Umbilical cord (tissue), 2 donors: Measurements from ENCODE around the gene ACTL10. TPM values are rescaled to one million over a fixed set of nuclear protein-coding genes. Genes with fewer than 3 reads are reported as not detected.
A peak's percentile ranks its signal among the peaks of the same experiment; 100 is the strongest.

Source experiments
- DNase-seq: peaks from one replicate; pipeline ENCODE4 v3.0.0-alpha.2; 2015; ENCODE audit warnings: low spot score
- total RNA-seq: library from RNA; depleted of rRNA; stranded (reverse); fragments of >200 nt; gene quantifications from one replicate; pipeline ENCODE4 v1.2.3, GENCODE V29; 2014; ENCODE audit warnings: low replicate concordance; ENCODE audit not compliant: insufficient read depth

The ACTL10 gene
- total RNA-seq, 1 donor from 2014 or later, result not detected

- DNase-seq, result peak; percentile 88
These were observed 3.3 kb upstream of the ACTL10 start for GRCh38 chr20:33663161-33664084.

DNA sequence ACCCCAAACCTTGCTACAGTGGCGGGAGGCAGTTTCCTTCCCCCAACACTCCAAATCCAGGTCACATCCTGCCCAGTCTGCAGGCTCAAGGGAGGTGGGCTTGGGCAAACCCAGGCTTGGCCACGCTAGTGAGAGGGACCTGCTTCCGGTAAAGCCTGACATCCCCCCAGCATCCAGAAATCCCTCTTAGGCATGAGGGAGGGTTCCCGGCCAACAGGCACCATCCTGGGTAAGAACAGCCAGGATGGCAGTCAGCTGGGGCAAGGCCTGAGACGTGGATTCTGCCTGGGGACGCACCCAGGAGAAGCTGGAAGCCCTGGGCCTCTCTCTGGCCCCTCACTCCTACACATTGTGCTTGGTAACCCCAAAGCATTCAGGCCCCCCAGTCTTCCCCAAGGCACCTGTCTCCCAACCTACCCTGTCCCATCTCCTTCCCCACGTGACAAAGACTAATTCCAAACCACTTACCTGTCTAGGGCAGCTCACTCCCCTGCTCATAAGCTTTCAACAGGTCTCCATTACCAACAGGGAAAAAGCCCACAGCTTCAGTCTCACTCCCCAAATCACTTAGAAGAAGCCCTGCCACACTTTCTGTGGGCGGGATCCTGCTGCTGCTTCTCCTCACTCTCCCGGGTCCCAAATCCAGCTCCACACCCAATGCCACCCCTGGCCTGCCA, 2.5 kb upstream of the ACTL10 start:
- no peak for DNase-seq

- DNase-seq, result no peak
These were observed 2.0 kb upstream of the ACTL10 start for GRCh38 chr20:33664762-33665144.

DNA sequence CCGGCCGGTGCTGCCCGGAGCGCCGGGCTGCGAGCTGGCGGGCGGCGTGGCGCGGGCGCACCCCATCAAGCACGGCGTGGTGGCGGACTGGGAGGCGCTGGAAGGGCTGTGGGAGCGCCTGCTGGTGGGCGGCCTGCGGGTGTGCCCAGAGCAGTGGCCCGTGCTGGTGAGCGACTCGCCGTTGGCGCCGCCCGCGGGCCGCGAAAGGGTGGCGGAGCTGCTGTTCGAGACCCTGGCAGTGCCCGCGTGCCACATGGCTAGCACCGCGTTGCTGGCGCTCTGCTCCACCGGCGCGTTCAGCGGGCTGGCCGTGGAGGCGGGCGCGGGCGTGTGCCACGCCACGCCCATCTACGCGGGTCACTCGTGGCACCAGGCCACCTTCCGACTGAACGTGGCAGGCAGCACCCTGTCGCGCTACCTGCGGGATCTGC, 517 bp downstream of the ACTL10 start:
- no peak for DNase-seq

DNA sequence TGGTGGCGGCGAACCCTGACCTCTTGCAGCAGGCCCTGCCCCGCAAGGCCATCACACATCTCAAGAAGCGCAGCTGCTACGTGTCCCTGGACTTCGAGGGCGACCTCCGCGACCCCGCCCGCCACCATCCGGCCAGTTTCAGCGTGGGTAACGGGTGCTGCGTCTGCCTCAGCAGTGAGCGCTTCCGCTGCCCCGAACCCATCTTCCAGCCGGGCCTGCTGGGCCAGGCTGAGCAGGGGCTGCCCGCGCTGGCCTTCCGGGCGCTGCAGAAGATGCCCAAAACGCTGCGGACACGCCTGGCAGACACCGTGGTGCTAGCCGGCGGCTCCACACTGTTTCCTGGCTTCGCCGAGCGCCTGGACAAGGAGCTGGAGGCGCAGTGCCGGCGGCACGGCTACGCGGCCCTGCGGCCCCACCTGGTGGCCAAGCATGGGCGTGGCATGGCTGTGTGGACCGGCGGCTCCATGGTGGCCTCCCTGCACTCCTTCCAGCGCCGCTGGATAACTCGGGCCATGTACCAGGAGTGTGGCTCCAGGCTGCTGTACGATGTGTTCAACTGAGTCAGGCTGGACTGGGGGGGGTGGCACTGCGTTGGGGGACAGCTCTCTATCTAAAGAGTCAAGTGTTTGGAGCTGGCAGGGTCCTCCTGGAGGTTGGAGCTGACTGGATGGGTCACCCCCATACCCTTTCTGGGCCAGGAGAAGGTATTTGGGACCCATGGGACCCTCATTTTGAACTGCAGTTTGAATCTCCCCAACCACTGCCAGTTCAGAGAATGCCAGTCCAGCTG, 1.1 kb downstream of the ACTL10 start:
- peak; percentile 65 for DNase-seq

- DNase-seq, result no peak
These were observed 1.9 kb downstream of the ACTL10 start for GRCh38 chr20:33668466-33669155.

- DNase-seq, result no peak
These were observed 2.5 kb downstream of the ACTL10 start for GRCh38 chr20:33669224-33669623.

- DNase-seq, result no peak
These were observed 3.3 kb downstream of the ACTL10 start for GRCh38 chr20:33669873-33670640.

DNA sequence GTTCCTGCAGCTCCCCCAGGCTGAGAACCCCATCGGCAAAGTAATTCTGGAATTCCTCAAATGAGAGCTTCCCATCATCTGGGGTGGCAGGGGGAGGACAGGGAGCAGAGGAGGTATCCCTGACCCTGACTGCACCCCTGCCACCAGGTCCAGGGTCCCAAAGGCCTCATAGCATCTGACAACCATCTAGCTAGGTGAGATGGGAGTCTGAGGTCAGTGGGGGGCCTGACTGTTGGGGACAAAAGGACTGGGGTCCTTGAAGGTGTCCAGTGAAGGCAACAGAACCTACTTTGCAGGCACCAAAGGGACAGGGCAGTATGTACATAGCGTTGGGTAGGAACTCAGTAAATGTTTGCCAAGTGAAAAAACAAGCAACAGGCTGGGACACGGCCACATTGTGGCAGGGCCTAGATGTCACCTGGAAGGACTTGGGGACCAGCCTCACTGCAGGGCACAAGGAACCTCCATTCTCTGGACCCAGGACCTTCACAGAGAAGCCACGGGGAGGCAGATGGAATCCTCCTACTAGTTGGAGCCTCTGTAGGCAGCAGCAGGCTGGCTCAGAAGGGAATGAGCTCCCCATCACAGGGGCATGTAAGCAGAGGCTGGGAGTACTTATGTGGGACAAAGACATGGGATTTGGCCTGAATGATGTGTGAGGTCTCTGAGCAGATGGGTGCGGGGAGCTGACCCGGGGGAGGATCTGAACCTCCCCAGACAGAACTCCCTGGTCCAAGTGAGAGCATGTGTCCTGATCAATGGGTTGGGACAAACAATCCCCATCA, 4.2 kb downstream of the ACTL10 start:
- no peak for DNase-seq

- no peak for DNase-seq
These were observed 5.0 kb downstream of the ACTL10 start for GRCh38 chr20:33671573-33672288.

DNA sequence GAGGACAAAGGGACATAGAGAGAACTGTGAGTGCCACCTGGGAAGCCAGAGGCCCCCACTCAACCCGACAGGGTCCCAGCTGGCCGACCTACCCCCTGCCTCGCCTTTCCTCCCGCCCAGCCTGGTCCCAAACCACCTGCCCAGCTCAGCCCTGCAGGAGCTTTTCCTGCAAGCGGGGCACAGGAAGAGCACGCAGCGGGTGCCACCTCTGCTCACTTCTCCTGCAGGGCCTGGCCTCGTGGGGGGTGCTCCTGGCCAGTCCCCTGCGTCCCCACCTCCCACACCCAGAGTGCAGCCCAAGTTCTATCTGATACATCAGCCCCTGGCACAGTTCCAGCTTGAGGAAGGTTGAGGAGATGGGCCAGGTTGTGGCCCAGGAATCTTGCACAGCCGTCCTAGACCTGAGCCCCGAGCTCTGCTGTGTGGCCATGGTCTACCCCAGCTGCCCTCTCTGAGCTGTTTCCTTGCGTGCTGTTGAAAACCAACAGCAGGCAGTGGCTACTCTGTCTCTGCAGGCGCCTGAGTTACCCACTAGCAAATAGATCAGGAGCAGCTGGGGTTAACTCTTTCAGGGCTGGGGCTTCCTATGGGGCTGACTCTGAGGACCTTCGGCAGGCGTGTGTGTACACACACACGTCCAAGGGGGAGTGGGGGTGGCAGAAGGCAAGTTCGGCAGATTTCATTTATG, 5.8 kb downstream of the ACTL10 start:
- DNase-seq, result no peak

DNA sequence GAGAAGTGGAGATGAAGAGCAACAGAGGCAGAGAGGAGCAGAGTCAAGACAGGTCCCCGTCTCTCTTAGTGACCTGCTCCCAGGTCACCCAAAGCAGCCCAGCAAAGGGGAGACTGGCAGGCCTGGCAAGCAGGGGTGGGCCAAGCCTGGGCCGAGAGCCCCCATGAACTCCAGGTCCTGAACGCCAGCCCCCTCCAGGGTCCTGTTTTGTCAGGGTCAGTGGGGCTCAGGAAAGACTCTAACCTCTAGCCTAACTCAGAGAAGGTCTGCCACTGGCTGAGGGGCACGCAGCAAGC, 6.3 kb downstream of the ACTL10 start:
- no peak for DNase-seq

- DNase-seq, result no peak
These were observed 6.9 kb downstream of the ACTL10 start for GRCh38 chr20:33673410-33674293.

DNA sequence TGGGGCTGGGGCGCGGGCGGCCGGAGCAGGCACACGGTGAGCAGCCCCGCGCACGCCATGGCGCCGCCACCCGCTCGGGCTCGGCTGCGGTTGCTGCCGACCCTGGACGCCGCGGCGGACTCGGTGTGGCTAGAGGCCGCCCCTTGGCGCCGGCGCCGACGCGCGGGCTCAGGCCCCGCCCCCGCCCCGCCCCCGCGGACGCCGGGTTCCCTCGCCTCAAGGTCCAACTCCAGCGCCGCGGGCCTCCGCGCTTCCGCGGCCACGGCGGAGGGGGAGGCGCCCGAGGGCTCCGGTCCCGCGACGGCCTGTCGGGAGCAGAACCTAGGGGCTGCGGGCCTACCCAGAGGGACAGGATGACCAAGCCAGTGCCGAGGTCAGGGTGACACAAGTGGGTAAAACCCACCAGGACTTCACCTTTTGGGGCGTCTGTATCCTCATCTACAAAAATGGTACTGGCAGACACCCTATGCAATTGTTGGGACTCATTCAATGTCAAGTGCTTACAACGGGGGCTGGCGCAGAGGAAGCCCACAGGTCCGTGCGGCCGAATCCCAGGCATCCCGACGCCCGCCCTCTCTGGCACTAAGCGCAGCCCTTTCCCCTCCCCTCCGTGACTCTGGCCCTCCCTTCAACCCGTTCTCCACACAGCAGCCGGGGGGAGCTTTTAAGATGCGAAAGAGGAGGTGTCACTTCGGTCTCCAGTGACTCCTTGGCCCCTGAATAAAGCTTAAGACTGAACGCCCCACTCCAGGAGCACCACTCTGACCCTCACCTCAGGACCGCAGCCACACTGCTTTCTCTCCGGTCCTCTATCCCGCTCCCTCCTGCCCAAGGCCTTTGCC, 7.8 kb downstream of the ACTL10 start, which contains the start of gene NECAB3:
NECAB3 (minus strand) TSS at position 135 of the 842 bp plus-strand sequence; CDS start at position 59, 76 bp downstream.
- DNase-seq, result peak; percentile 86

GRCh38 chr20:33675136-33675959, 8.6 kb downstream of the ACTL10 start:
- DNase-seq, result peak; percentile 72

- no peak for DNase-seq
These were observed 9.4 kb downstream of the ACTL10 start for GRCh38 chr20:33676121-33676520.
